Embryonic facial prominence (tissue), 1 donor: ENCODE results near the gene ANK3.

Experiments used
- DNase-seq: peaks from one replicate; pipeline ENCODE4 v3.0.0-alpha.2; 2016; ENCODE audit errors: extremely low spot score

ANK3 gene

DNA sequence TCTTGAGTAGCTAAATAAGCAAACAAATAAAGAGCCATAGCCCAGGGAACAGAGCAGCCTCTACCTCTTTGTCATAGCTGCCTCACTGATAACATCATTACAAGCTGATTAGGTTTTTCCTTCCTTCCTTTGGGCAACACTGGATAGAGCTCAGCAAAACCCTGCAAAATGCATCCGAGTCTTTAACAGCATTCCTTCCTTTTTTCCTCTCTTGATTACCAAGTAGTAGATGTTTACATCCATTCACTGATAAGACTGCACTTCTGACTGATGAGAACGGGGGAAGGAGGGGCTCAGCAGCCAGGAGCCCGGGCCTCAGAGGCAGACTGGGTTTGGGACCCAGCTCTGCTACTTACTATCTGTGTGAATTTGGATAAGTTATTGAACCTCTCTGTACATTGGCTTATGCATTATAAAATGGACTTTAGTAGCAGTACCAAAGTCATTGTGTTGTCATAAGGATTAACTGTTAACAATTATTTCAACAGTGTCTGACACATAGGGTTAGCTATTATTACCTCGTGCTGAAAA lies 214.2 kb downstream of the ANK3 start:
- no peak for DNase-seq

DNA sequence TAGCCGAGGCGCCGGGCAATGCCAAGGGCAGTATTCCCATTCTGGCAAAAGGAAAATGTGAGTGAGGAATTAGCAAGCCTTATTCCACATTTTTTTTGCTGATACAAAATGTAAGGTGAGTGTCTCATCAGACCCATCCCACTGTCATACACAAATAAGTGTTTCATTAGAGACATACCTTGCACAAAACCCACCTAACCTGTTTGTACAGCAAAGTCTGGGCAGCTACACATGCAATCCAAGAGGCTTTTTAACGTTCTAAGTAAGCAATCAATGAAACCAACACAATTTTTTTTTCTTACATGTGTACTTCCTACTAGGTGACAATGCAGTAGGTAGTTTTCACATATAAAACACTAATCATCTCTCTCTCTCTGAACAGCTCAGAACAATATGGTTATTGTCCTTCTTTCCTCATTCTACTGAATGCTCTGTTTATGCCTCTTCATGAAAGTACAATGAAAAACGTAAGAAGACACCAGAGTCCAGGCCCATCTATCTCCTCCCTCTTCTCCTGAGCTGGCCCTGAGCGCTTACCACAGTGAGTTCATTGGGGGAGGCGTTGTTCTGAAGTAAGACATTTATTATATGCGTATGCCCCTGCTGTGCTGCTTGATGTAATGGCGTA lies 217.2 kb downstream of the ANK3 start:
- no peak for DNase-seq

- no peak for DNase-seq
Measured at GRCh38 chr10:60171436-60172013, 218.2 kb downstream of the ANK3 start.

- DNase-seq, result no peak
Measured at GRCh38 chr10:60170250-60170649, 219.4 kb downstream of the ANK3 start.

DNA sequence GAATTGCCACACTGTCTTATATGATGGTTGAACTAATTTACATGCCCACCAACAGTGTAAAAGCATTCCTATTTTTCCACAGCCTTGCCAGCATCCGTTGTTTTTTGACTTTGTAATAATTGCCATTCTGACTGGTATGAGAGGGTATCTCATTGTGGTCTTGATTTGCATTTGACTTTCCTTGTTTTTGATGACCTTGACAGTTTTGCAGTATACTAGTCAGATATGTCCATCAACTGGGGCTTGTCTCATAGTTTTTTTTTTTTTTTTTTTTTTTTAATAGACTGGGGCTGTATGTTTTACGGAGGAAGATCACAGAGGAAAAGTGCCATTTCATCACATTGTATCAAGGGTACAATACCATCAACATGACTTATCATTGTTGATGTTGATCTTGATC lies 220.6 kb downstream of the ANK3 start:
- DNase-seq, result no peak

DNA sequence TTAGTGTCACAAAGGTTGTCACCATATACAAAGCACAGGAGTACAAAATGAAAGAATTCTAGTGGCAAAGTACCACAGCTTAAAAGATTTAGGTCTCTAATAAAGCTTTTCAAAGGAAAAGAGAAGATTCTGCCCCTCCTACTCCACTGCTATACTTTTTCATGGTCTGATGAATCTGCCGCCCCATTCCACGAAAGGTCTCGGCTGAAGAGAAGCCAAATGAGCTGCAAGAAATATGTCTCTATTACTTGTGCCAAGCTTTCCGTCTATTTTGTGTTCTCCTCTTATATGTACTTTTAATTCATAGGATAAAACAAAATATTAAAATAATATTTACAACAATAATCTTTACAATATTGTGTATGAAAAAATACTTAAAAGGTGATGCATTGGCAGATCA lies 222.6 kb downstream of the ANK3 start:
- DNase-seq, result no peak

DNA sequence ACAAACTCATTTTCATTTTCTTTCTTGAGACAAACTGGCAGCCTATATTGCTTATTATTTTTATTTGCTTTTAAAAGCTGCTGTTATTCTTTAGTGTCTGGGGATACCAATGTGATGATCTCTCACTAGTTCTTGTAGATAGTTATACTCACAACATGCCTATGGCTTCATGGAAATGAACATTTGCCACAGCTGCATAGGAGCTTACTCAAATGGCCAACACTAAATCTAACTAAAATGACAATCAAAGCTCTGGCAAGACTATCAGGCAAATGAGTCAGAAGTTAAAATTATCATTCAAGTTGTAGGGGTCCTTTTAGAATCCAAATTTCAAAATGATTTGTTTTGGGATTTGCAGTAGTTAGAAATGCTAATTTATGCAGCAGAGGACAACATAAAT lies 225.9 kb downstream of the ANK3 start:
- DNase-seq, result no peak

DNA sequence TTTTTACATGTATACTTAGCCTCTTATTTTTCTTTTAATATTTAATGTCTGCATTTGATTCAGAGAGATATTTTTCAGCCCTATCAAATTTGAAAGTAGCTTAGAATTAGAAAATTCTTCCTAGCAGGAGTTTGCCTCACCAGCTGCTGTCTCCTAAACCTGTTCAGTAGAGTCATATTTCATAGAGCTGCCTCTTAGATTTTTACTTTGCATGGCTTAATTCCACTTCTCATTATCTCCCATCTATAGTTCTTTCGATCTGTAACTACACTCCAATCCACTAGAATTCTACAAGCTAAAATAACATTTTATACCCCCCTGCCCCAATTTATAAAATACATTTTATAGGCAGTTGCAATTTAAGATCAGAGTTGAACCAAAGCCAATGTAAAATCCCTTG lies 227.0 kb downstream of the ANK3 start:
- no peak for DNase-seq

DNA sequence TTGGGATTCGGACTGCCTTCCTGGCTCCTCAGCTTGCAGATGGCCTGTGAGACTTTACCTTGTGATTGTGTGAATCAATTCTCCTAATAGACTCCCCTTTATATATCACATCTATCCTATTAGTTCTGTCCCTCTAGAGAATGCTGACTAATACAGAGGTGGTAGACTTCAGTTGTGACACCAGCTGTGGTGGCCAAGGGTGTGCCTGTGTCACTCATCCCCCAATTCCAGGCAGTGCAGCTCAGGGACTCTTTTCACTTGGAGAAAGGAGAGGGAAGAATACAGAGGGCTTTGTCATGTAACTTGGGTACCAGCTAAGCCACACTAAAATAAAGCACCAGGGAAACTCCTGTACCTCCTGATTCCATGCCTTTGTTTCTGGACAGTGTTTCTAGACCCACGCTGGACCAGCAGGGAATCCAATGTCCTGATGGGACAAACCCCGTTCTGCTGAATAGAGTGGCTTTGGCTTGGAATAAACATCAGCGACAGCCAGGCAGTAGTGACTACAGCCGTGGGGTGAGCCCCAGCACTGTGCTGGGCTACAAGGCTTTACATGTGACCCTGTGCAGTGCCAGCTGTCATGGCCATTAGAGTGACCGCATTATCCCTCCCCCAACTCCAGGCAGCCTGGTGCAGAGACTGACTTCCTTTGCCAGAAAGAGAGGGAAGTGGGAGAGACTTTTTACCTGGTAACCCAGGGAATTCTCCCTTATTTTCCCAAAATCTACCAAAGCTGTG lies 233.6 kb downstream of the ANK3 start:
- DNase-seq, result no peak

GRCh38 chr10:60155099-60155877 lies 234.4 kb downstream of the ANK3 start:
- DNase-seq, result no peak

- DNase-seq, result no peak
Measured at GRCh38 chr10:60149003-60149402, 240.7 kb downstream of the ANK3 start.

- DNase-seq, result peak; percentile 18
Measured at GRCh38 chr10:60148266-60148840, 241.3 kb downstream of the ANK3 start.

DNA sequence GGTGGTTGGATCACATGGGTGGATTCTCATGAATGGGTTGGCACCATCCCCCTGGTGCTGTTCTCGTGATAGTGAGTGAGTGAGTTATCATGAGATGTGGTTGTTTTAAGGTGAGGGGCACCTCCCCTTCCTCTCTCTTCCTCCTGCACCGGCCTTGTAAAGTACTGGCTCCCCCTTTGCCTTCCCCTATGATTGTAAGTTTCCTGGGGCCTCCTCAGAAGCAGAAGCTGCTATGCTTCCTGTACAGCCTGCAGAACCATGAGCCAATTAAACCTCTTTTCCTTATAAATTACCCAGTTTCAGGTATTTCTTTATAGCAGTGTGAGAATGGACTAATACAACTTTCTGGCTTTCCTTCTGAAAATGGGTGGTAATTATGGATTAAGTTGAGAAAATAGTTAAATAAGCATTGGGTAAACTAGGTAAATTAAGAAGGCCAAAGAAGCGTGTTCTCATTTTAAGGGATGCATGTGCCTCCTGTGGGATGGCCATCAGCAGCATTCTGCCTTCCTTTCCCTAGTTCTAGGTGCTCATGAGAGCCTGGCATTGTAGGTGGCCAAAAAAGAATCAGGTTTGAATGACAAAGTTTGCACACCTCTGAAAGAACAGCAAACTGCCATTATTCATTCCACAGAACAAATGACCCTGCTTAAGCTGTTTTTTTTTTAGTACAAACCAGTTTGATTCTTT lies 242.0 kb downstream of the ANK3 start:
- DNase-seq, result no peak

GRCh38 chr10:60147025-60147424 lies 242.7 kb downstream of the ANK3 start:
- DNase-seq, result no peak

DNA sequence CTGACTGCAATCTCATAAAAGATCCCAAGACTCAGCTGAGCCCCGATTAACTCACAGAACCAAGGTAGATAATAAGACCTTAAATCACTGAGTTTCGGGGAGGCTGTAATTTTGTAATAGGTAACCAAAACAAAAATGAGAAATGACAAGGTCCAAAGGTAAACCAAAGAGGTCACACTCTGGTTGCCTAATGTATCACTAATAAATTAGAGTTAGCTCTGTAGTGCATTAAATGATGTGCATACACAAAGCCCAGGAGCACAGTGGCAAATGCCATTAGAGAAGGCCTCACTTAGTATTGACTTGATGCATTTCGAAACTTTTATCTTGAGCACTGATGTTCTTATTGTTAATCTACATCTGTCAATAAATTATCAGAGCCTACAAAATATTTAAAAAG lies 245.6 kb downstream of the ANK3 start:
- no peak for DNase-seq

- no peak for DNase-seq
Measured at GRCh38 chr10:60142736-60143135, 246.9 kb downstream of the ANK3 start.

DNA sequence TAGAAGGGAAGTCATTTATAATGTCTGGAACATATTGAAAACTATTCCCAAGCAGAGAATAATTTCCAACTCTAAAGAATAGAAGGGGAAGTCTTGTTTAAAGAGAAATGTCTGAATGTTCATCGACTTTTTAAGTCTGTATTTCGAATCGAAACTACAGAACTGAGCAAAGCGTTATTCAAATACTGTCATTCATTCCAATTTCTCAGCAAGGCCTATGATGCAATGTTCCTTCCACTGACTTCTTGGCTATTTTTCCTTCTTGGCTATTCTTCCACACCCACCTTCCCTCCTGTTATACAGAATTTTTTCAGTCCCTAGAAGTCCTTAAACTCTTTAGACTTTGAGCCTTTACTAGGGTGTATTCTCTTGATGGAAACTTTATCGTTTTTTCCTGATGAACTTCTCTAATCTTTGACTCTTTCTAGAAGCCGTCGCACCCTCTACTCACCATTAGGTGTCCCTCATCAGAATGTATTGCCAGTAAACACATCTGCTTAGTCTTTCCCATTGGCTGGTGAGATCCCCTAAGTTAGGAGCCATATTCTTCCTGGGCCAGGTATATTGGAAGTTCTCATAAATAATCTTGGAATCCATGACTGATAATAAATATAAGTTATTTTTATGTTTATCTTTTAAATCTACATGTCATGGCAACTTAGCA lies 247.6 kb downstream of the ANK3 start:
- DNase-seq, result no peak

DNA sequence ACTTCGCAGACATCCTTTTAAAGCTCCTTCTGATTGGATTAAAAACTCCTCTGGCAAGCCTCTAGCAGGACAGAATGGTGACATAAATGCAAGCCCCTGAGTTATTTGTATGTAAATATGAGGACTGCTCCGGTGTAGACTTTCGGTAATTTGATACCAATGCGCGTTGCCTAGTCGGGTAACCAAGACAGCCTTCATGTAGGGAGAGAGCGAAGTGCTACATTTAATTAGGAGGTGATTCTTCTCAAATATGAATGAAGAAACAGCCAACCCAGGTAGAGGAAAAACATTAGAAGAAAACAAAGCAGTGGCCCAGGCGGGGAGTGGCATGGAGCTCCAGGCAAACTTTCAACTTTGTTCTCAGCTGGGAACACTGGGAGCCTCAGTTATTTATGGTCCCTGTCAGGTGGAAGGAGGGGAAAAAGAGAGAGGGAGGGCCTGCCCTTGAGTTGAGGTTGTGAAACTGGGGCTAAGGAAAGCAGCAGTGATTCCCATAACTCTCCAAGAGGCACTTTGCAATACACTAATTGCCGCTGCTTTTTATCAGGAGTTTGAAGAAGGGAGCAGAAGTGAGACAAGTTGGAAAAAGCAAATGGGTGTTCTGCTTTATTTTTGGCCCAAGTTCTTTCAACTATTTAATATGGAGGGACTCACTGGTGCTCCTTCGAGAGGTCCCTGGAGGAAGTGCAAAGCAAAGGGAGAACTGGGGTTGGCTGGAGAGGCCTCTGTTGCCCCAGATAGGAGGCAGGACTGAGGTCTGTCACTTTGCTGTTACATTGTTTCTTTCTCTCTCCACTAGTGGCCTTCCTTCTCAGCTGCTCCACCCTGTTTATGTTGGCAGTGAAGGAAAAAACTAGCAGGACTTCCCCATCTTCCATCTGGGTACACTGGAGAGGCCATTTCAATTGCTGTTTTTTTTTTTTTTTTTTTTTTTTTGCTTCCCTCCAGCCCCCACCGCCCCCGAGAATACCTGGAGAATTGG lies 248.7 kb downstream of the ANK3 start:
- peak; percentile 48 for DNase-seq

GRCh38 chr10:60139798-60140566 lies 249.7 kb downstream of the ANK3 start:
- peak; percentile 68 for DNase-seq
